HG03025 (cell line): ENCODE results near the gene BEST4.
"Not testable (repeated sequence)": the region's sequence is repeated elsewhere in the genome, so short reads cannot be mapped to it uniquely, and the experiment has no call there.

Experiments used
- ATAC-seq: cut with Tn5 transposase; IDR thresholded peaks from one replicate; pipeline ENCODE4 v1.9.1; 2021; ENCODE audit warnings: mild to moderate bottlenecking, moderate library complexity; ENCODE audit not compliant: unreplicated experiment, low FRiP score

The BEST4 gene

GRCh38 chr1:44819608-44820327 lies 31.8 kb upstream of the BEST4 start:
- ATAC-seq = peak; percentile 61

- no peak for ATAC-seq
Observed at GRCh38 chr1:44819196-44819607, 31.2 kb upstream of the BEST4 start.

- no peak for ATAC-seq
Observed at GRCh38 chr1:44817771-44818495, 30.0 kb upstream of the BEST4 start.

- ATAC-seq = no peak
Observed at GRCh38 chr1:44817307-44817706, 29.3 kb upstream of the BEST4 start.

- not testable (repeated sequence) for ATAC-seq
Observed at GRCh38 chr1:44815926-44816325, 28.0 kb upstream of the BEST4 start.

GRCh38 chr1:44812822-44813543 lies 25.0 kb upstream of the BEST4 start:
- no peak for ATAC-seq

- no peak for ATAC-seq
Observed at GRCh38 chr1:44811234-44811633, 23.3 kb upstream of the BEST4 start.

GRCh38 chr1:44810762-44811105 lies 22.8 kb upstream of the BEST4 start:
- not testable (repeated sequence) for ATAC-seq

GRCh38 chr1:44810101-44810761 lies 22.3 kb upstream of the BEST4 start:
- no peak for ATAC-seq

- ATAC-seq = peak; percentile 43
Observed at GRCh38 chr1:44808938-44809917, 21.3 kb upstream of the BEST4 start.

- ATAC-seq = no peak
Observed at GRCh38 chr1:44808063-44808937, 20.3 kb upstream of the BEST4 start, which contains the start of gene BTBD19. TSS of gene BTBD19 (plus strand) at chr1:44808523. CDS start at chr1:44808821, 298 bp downstream.

GRCh38 chr1:44807364-44808062 lies 19.5 kb upstream of the BEST4 start:
- ATAC-seq = no peak

- ATAC-seq = no peak
Observed at GRCh38 chr1:44806704-44807363, 18.9 kb upstream of the BEST4 start, which contains the start of gene DYNLT4. TSS of gene DYNLT4 (minus strand) at chr1:44807351. CDS start at chr1:44806668, 683 bp downstream.

- no peak for ATAC-seq
Observed at GRCh38 chr1:44806025-44806703, 18.2 kb upstream of the BEST4 start.

GRCh38 chr1:44805311-44806024 lies 17.5 kb upstream of the BEST4 start:
- no peak for ATAC-seq
